Fibroblast of lung (primary cell): ENCODE measurements around the gene RNASEH2B. TPM values are rescaled to one million over a fixed set of nuclear protein-coding genes. Genes with fewer than 3 reads are reported as not detected.

Source experiments
- DNase-seq, 2 donors: peaks; one replicate each; pipeline versions ENCODE4 v3.0.0 to v3.0.0-alpha.2; 2010; ENCODE audit warnings: low read depth in 2 of 2
- H2AFZ ChIP-seq: 2 replicates; pipeline ENCODE4 v1.5.1; 2012; ENCODE audit warnings: low read length, control low read depth, inconsistent platforms
- H3K27ac ChIP-seq: 2 replicates; pipeline ENCODE4 v1.5.1; 2011; ENCODE audit warnings: low read length, control low read depth; ENCODE audit not compliant: insufficient read depth
- H3K27me3 ChIP-seq: 2 replicates; pipeline ENCODE4 v1.5.1; 2011; ENCODE audit warnings: mild to moderate bottlenecking, low read length; ENCODE audit not compliant: control insufficient read depth, insufficient read depth
- H3K36me3 ChIP-seq: 2 replicates; pipeline ENCODE4 v1.5.1; 2011; ENCODE audit warnings: low read length; ENCODE audit not compliant: control insufficient read depth, insufficient read depth
- H3K4me1 ChIP-seq: 2 replicates; pipeline ENCODE4 v1.5.1; 2011; ENCODE audit warnings: low read length; ENCODE audit not compliant: control insufficient read depth, insufficient read depth; ENCODE audit errors: extremely low read depth
- H3K4me2 ChIP-seq: 2 replicates; pipeline ENCODE4 v1.5.1; 2011; ENCODE audit warnings: low read length, control low read depth; ENCODE audit not compliant: insufficient read depth; ENCODE audit errors: extremely low read depth
- H3K4me3 ChIP-seq, 4 experiments: fragments of 200-600 bp in 1 of 4; sonication (generic) in 1 of 4; replicated peaks in 1 of 4; 2 replicates each; pipeline ENCODE4 v1.5.1; 2011 to 2016; ENCODE audit warnings: low read length in 4 of 4, low read depth in 3 of 4, mild to moderate bottlenecking in 3 of 4, control low read depth in 2 of 4, inconsistent platforms in 1 of 4, mixed read lengths in 1 of 4; ENCODE audit not compliant: insufficient read depth in 1 of 4; ENCODE audit errors: control extremely low read depth in 1 of 4
- H3K79me2 ChIP-seq: 2 replicates; pipeline ENCODE4 v1.5.1; 2012; ENCODE audit warnings: mild to moderate bottlenecking, low read length, inconsistent platforms; ENCODE audit not compliant: control insufficient read depth, insufficient read depth
- H3K9ac ChIP-seq: 2 replicates; pipeline ENCODE4 v1.5.1; 2011; ENCODE audit warnings: mild to moderate bottlenecking, low read length, control low read depth; ENCODE audit not compliant: insufficient read depth
- H3K9me3 ChIP-seq: 2 replicates; pipeline ENCODE4 v1.5.1; 2012; ENCODE audit warnings: low read depth, low read length; ENCODE audit not compliant: control insufficient read depth, insufficient read depth
- H4K20me1 ChIP-seq: 2 replicates; pipeline ENCODE4 v1.5.1; 2011; ENCODE audit warnings: low read length; ENCODE audit not compliant: control insufficient read depth, insufficient read depth; ENCODE audit errors: extremely low read depth
- EZH2 ChIP-seq: IDR thresholded peaks from 2 replicates; pipeline ENCODE4 v1.5.1; 2012; ENCODE audit warnings: low read length, control low read depth, mild to moderate bottlenecking; ENCODE audit errors: missing control alignments
- polyA plus RNA-seq, 2 donors: library from polyadenylated mRNA; depleted of rRNA in 1 of 2; stranded (reverse) in 1 of 2; unstranded in 1 of 2; fragments of >200 nt; gene quantifications; 2 replicates each; pipeline ENCODE4 v1.2.1, GENCODE V29; 2011 to 2012; ENCODE audit warnings: missing spikeins in 1 of 2
- total RNA-seq: library from RNA; depleted of rRNA; stranded (reverse); fragments of >200 nt; gene quantifications from 2 replicates; pipeline ENCODE4 v1.2.1, GENCODE V29; 2014
- TF ChIP-seq, protein P1 (sequence below), 2 donors: IDR thresholded peaks in 1 of 2; conservative IDR thresholded peaks in 1 of 2; 1 replicate in 1 of 2; 2 replicates in 1 of 2; pipeline ENCODE4 v1.5.1; 2011 to 2012; ENCODE audit warnings: low read length in 2 of 2, control low read depth in 1 of 2, inconsistent platforms in 1 of 2, low read depth in 1 of 2, mild to moderate bottlenecking in 1 of 2

The RNASEH2B gene
- total and polyA plus RNA-seq, 2 donors (not counting 1 experiment from before 2014, with no cell fraction given): 24.5 to 68.7 TPM

DNA sequence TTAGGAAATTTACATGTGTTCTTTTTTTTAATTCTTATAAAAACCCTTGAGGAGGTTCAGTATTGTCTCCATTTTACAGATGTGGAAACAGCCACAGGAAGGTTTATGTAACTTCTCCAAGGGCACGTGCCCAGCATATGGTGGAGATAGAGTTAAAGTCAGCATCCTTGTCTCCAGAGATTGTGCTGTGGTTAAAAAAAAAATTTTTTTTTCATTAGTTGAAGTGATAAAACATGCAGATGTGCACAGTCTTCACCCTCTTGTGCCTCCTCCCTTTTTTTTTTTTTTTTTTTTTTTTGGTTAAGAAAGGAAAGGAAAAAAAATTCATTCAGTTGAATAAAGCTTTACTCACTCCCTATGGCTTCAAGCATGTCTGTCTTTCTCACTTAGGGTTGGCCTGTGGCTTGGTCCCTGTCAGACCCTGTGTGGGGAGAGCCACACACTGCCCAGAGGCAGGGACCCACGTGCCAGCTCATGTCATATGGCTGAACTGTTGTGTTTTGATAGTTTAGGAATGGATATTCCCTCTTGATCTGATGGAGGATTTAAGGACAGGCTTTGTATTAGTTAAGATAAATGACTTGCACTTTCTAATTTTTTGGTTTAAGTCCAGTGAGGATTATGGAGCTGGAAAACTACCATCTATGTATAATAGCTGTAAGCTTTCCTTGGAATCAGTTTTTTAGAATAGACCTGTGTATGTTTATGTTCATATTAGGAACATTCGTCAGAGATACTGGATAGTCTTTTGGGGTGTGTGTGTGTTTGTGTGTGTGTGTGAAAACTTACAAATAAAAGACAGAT lies 19.3 kb downstream of the RNASEH2B start:
- Histone ChIP-seq H3K4me1 (no peaks in the 10 kb centered on the region), H3K9me3 (no peaks in the 10 kb centered on the region), H2AFZ (no peak overlapping the region), H3K79me2 (no peaks in the 10 kb centered on the region), H3K36me3 (no peaks in the 10 kb centered on the region), H3K9ac (no peak overlapping the region), H3K4me3 (no peak overlapping the region), H3K27ac (no peak overlapping the region), H4K20me1 (no peaks in the 10 kb centered on the region), H3K27me3 (no peaks in the 10 kb centered on the region), H3K4me2 (no peak overlapping the region)
- TF ChIP-seq, protein P1, sequence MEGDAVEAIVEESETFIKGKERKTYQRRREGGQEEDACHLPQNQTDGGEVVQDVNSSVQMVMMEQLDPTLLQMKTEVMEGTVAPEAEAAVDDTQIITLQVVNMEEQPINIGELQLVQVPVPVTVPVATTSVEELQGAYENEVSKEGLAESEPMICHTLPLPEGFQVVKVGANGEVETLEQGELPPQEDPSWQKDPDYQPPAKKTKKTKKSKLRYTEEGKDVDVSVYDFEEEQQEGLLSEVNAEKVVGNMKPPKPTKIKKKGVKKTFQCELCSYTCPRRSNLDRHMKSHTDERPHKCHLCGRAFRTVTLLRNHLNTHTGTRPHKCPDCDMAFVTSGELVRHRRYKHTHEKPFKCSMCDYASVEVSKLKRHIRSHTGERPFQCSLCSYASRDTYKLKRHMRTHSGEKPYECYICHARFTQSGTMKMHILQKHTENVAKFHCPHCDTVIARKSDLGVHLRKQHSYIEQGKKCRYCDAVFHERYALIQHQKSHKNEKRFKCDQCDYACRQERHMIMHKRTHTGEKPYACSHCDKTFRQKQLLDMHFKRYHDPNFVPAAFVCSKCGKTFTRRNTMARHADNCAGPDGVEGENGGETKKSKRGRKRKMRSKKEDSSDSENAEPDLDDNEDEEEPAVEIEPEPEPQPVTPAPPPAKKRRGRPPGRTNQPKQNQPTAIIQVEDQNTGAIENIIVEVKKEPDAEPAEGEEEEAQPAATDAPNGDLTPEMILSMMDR (conservative IDR thresholded peaks at IDR 0.05 in 1 of 2, IDR thresholded peaks at IDR 0.05 in 1 of 2; ENCODE audit: low read depth in 1 of 2, low read length in 2 of 2): no peak
- TF ChIP-seq EZH2: no peak
- DNase-seq: no peak

DNA sequence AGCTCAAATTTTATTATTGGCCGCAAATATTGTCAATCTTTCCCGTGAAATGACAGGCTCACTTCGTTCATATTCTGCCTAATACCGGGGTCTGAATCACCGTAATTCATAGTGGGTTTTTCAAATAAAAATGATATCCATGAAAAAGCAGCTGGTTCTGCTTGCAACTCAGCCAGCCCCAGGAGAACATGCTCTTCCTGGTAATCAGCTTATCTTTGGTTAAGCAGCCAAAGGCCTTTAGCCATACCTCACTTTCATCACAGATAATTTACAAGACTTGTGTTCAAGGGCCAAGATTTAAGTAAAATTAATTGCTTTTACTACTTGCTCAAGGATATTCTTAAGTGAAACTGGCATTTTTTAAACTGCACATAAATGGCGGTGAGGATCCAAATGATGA lies 22.5 kb downstream of the RNASEH2B start:
- no peak overlapping the region for H3K4me3 ChIP-seq

DNA sequence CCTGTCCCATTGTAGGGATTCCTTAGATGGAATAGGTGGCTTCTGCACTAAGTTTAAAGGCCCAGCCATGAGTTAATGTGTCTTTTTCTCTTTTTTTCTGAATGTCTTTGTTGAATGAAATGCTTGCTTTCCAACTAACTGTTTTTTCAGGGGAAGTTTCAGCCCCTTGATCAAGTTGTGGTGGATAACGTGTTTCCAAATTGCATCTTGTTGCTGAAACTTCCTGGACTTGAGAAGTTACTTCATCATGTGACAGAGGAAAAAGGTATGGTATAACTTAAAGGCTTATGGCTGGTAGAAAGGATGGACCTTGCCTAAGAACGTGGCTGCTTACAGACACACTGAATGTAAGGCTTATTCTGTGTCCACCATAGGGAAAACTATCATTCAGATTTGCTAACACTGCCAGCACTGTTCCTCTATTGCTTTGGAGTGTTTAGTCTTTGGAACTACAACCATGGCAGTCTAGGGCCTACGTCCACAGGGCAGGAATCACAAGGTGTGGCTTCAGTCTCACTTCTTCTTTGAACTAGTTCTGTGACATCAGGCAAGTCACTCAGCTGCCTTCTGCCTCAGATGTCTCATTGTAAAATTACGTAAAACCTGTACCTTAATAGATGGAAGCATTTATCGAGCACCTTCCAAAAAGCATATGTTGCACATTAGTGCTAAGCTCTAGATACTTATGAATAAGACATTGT lies 25.3 kb downstream of the RNASEH2B start:
- no peak overlapping the region for H3K27ac ChIP-seq
- H3K9ac ChIP-seq: no peak overlapping the region
- H3K4me2 ChIP-seq: no peak overlapping the region
- H3K9me3 ChIP-seq: no peaks in the 10 kb centered on the region
- H3K79me2 ChIP-seq: no peaks in the 10 kb centered on the region
- H3K4me1 ChIP-seq: no peaks in the 10 kb centered on the region
- H4K20me1 ChIP-seq: no peaks in the 10 kb centered on the region
- H3K27me3 ChIP-seq: no peaks in the 10 kb centered on the region
- no peak for TF ChIP-seq EZH2
- TF ChIP-seq, protein P1 (conservative IDR thresholded peaks at IDR 0.05 in 1 of 2, IDR thresholded peaks at IDR 0.05 in 1 of 2; ENCODE audit: low read depth in 1 of 2, low read length in 2 of 2): no peak
- H3K4me3 ChIP-seq: no peak overlapping the region
- no peaks in the 10 kb centered on the region for H3K36me3 ChIP-seq
- H2AFZ ChIP-seq: no peak overlapping the region
- no peak for DNase-seq

More for the DNA sequence above, 22.5 kb downstream of the RNASEH2B start:
- H3K27ac ChIP-seq: no peak overlapping the region
- no peaks in the 10 kb centered on the region for H4K20me1 ChIP-seq
- no peak overlapping the region for H2AFZ ChIP-seq
- H3K79me2 ChIP-seq: no peaks in the 10 kb centered on the region
- no peaks in the 10 kb centered on the region for H3K9me3 ChIP-seq
- H3K4me2 ChIP-seq: no peak overlapping the region
- no peaks in the 10 kb centered on the region for H3K27me3 ChIP-seq
- no peak for DNase-seq
- no peak for TF ChIP-seq EZH2
- TF ChIP-seq, protein P1 (conservative IDR thresholded peaks at IDR 0.05 in 1 of 2, IDR thresholded peaks at IDR 0.05 in 1 of 2; ENCODE audit: low read depth in 1 of 2, low read length in 2 of 2): no peak
- H3K4me1 ChIP-seq: no peaks in the 10 kb centered on the region
- no peaks in the 10 kb centered on the region for H3K36me3 ChIP-seq
- H3K9ac ChIP-seq: no peak overlapping the region
